ENCODE data around the gene MCEE. TPM values are rescaled to one million over a fixed set of nuclear protein-coding genes. Genes with fewer than 3 reads are reported as not detected.
A peak's percentile ranks its signal among the peaks of the same experiment; 100 is the strongest.
"Not testable (repeated sequence)": the region's sequence is repeated elsewhere in the genome, so short reads cannot be mapped to it uniquely, and the experiment has no call there.

Gene MCEE
- total RNA-seq, result 21.1 to 26.5 TPM (median 22.6 TPM) in 3 replicates
- long read RNA-seq, transcript MCEE-201 (3 exons, 835 nt), result major isoform, 6 of 21 reads
- long read RNA-seq, partial matches to known transcripts, result 3 of 21 reads
- long read RNA-seq, other reads (novel, unspliced or antisense), result 12 of 21 reads

DNA sequence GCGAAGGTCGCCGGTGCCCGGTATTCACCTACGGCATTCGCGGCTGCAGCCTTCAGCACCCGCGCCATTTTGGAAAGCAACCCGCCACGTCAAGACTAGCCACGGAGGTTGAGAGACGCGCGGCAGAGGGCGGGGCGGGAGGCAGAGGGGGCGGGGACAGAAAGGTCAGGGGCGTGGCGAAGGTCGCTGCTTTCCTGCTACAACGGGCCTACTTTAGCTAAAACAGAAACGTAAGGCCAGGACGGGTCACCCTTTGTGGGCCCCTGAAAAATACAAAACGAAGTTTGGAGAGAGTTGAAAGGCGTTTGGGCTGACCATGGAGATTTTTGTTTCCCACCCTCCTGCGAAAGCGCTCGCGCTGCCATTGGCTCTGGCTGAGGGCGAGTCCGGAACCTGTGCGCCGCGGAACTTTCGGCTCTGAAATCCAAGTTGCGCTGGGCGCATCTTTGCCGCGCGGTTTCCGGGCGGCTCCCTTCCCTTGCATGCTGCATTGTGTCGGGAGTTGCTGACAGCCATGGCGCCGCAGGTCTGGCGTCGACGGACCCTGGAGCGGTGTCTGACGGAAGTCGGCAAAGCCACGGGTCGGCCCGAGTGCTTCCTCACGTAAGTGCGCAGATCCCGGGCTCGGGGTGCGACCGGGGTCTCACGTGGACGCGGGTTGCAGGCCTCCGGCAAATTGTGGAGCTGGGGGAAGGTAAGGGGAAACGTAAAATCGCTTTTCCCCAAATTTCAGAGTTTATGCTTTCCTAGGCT, at the start of gene MCEE, which contains the start of gene MPHOSPH10:
Gene MCEE (minus strand): TSS at position 78 of the 753 bp plus-strand sequence. CDS start 10 bp downstream, at position 68.
Gene MPHOSPH10 (plus strand): TSS at position 483 of the 753 bp plus-strand sequence. CDS start 32 bp downstream, at position 515.
- Mint-ChIP-seq H3K4me3 (ENCODE audit: unreplicated experiment) (no peak within 1 kb of the TSS), H3K4me1 (ENCODE audit: low read depth) (peaks cover 25% of the 10 kb centered on the region), H3K9me3 (ENCODE audit: low read depth) (no peaks in the 10 kb centered on the region), H3K27me3 (ENCODE audit: low read depth) (no peaks in the 10 kb centered on the region), H3K27ac (ENCODE audit: unreplicated experiment) (no peak within 1 kb of the TSS), H3K36me3 (ENCODE audit: low read depth) (peaks cover 10% of the 10 kb centered on the region)
- peak; percentile 96 for DNase-seq (ENCODE audit: low spot score)
- TF ChIP-seq, protein P1, sequence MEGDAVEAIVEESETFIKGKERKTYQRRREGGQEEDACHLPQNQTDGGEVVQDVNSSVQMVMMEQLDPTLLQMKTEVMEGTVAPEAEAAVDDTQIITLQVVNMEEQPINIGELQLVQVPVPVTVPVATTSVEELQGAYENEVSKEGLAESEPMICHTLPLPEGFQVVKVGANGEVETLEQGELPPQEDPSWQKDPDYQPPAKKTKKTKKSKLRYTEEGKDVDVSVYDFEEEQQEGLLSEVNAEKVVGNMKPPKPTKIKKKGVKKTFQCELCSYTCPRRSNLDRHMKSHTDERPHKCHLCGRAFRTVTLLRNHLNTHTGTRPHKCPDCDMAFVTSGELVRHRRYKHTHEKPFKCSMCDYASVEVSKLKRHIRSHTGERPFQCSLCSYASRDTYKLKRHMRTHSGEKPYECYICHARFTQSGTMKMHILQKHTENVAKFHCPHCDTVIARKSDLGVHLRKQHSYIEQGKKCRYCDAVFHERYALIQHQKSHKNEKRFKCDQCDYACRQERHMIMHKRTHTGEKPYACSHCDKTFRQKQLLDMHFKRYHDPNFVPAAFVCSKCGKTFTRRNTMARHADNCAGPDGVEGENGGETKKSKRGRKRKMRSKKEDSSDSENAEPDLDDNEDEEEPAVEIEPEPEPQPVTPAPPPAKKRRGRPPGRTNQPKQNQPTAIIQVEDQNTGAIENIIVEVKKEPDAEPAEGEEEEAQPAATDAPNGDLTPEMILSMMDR (IDR thresholded peaks at IDR 0.05), result no peak

DNA sequence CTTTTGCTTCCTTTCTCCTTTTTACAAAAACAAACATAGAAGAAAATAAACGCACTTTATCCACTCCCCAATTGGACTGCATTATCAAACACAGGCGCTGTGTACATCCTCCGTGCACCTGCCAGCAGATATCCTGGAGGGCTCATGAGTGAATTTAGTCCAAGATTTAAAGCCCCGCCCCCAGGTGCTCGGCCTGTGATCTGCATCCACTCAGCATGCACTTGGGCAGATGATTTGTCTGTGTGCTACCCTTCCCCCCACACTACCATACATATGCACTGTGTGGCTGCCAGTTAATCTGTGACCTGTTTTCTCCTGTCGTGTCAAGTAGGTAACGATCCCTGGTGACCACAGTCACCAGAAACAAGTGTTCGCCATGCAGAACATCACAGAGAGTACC, 48.8 kb upstream of the MCEE start:
- not testable (repeated sequence) for H3K27ac Mint-ChIP-seq (ENCODE audit: unreplicated experiment); H3K9me3 Mint-ChIP-seq (ENCODE audit: low read depth); H3K4me1 Mint-ChIP-seq (ENCODE audit: low read depth); H3K36me3 Mint-ChIP-seq (ENCODE audit: low read depth); DNase-seq (ENCODE audit: low spot score); H3K4me3 Mint-ChIP-seq (ENCODE audit: unreplicated experiment)
- H3K27me3 Mint-ChIP-seq (ENCODE audit: low read depth), result peaks cover 26% of the 10 kb centered on the region

DNA sequence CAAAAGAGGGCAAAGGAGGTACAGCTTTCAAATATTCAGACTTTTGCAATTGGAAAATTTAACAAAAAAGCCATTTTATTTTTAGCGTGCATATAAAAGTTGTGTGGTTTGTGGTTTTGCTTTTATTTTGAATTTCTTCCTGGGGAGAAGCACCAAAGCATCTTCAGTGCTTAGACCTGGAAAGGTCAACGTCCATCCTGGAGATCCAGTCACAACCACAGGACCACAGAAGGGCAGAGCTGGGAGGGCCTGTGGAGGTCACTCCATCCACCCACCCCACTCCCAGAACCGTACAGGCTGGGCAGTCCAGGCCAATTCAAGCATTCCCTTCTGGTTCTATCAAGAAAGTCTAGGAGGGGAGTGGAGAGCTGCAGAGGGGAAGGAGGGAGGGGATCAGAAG, 44.2 kb upstream of the MCEE start:
- Mint-ChIP-seq H3K4me1 (ENCODE audit: low read depth) (no peaks in the 10 kb centered on the region), H3K27me3 (ENCODE audit: low read depth) (peaks cover 26% of the 10 kb centered on the region), H3K27ac (ENCODE audit: unreplicated experiment) (no peak overlapping the region), H3K4me3 (ENCODE audit: unreplicated experiment) (no peak overlapping the region), H3K9me3 (ENCODE audit: low read depth) (no peaks in the 10 kb centered on the region), H3K36me3 (ENCODE audit: low read depth) (no peaks in the 10 kb centered on the region)
- DNase-seq (ENCODE audit: low spot score), result no peak
- TF ChIP-seq, protein P1 (IDR thresholded peaks at IDR 0.05), result no peak

DNA sequence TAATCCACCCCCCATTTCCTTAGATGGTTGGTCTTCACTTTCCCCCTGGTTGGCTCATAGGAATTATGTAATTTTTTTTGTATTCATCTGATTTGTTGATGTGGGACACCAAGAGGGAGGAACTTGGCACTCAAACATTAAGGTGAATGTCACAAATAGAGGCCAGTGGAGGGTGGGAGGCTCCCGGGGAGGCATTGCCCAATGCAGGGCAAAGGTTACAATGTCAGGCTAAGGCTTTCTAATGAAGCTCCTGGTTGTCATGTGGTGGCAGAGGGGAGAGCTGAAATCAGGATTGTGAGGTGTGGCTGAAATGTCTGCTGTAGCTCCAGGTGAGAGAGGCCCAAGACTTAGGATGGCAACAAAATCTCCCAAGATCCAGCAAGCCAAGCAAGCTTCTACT, 43.1 kb upstream of the MCEE start:
- H3K27ac Mint-ChIP-seq (ENCODE audit: unreplicated experiment), result no peak overlapping the region

DNA sequence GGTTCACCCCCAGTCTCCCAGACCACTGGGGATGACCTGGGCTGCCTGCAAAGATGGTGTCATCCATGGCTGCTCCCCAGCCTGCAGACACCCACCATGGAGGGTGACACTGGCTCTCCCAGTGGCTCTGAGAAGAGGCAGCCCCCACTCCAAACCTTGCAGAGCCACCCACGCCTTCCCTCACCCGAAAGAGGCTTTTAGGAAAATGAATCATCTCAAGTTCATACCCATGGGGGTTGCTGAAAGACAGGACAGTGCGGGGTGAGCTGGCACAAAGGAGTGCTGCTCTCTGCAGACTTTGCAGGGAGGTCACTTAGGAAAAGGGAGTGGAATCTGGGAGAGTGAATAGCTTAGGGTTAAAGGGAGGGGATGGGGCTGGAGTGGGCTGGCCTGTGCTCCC, 36.8 kb upstream of the MCEE start:
- Mint-ChIP-seq H3K9me3 (ENCODE audit: low read depth) (no peaks in the 10 kb centered on the region), H3K4me1 (ENCODE audit: low read depth) (peaks cover 3% of the 10 kb centered on the region), H3K27ac (ENCODE audit: unreplicated experiment) (no peak overlapping the region), H3K36me3 (ENCODE audit: low read depth) (no peaks in the 10 kb centered on the region), H3K4me3 (ENCODE audit: unreplicated experiment) (no peak overlapping the region), H3K27me3 (ENCODE audit: low read depth) (peaks cover 13% of the 10 kb centered on the region)
- no peak for DNase-seq (ENCODE audit: low spot score)
- TF ChIP-seq, protein P1 (IDR thresholded peaks at IDR 0.05), result no peak

More for the DNA sequence above, 43.1 kb upstream of the MCEE start:
- no peaks in the 10 kb centered on the region for H3K9me3 Mint-ChIP-seq (ENCODE audit: low read depth)
- TF ChIP-seq, protein P1 (IDR thresholded peaks at IDR 0.05), result no peak
- H3K4me3 Mint-ChIP-seq (ENCODE audit: unreplicated experiment), result no peak overlapping the region
- H3K27me3 Mint-ChIP-seq (ENCODE audit: low read depth), result peaks cover 18% of the 10 kb centered on the region
- no peaks in the 10 kb centered on the region for H3K36me3 Mint-ChIP-seq (ENCODE audit: low read depth)
- H3K4me1 Mint-ChIP-seq (ENCODE audit: low read depth), result peaks cover 3% of the 10 kb centered on the region
- DNase-seq (ENCODE audit: low spot score), result no peak
